GM10248 (cell line): ENCODE measurements around the gene MLX.

Source experiments
- CTCF ChIA-PET: fragments of 300-600 bp; sonication (Branson Sonifier 250); formaldehyde crosslinking; extraction: SDS; loops from one replicate; lab custom pipeline; 2021; ENCODE audit warnings: antibody characterized with exemption; lab: Yijun Ruan, JAX
- POLR2A ChIA-PET: fragments of 350-650 bp; sonication (Branson Sonifier 250); formaldehyde crosslinking; extraction: SDS; loops from one replicate; lab custom pipeline; 2020; ENCODE audit warnings: antibody characterized with exemption; lab: Yijun Ruan, JAX
- DNase-seq: peaks from one replicate; pipeline ENCODE4 v3.0.0; 2012; ENCODE audit errors: extremely low spot score
- CTCF ChIP-seq: IDR thresholded peaks from 2 replicates; pipeline ENCODE4 v1.5.1; 2012; ENCODE audit warnings: mild to moderate bottlenecking, low read depth; ENCODE audit errors: extremely low read depth, missing control alignments, control extremely low read depth

Gene MLX

DNA sequence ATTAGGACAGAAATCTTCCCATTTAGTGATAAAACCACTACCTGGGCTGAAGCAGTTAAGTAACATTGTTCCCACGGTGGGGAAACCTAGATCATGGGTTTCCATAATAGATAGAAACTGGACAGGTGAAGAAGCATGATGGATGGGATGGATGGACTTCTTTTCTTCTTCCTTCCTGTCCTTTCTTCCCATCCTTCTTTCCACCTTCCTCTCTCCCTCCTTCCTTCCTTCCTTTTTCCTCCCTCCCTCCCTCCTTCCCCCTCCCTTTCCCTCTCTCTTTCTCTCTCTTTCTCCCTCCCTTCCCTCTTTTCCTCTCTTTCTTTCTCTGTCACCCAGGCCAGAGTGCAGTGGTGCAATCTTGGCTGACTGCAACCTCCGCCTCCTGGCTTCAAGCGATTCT, 7.6 kb downstream of the MLX start:
- CTCF ChIA-PET: interaction anchor here (0.9 to 2.0 kb wide), 2 partner anchors 26 to 189 kb away, joined by 3 to 4 read pairs; no protein-coding TSS in a partner anchor

DNA sequence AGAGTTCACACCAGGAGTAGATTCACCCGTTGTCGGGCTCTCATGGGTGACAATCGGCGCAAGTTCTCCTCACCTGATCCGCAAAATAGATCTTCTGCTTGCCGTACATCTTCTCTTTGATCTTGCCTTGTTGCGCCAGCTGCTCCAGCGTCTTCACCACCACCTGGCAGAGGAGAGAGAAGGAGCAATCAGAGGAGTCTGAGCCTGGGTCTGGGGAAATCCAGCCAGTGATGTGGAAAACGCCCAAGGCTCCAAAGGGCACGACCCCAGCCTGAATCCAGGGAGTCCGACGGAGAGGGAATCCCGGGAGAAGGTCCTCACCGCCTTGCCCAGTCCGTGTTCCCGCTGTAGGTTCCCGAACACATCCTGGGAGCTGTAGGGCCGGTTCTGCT, 10.2 kb downstream of the MLX start:
- TF ChIP-seq CTCF: no peak
- no peak for DNase-seq
- ChIA-PET CTCF (interaction anchor here (0.9 to 8.4 kb wide), 19 partner anchors 9 to 353 kb away, joined by 3 to 120 read pairs (median 8); partner anchors contain the start of genes CCR10, MLX, PLEKHH3 and RAMP2), POLR2A (interaction anchor here (0.6 kb wide), 1 partner anchor 229 kb away, joined by 3 read pairs; no protein-coding TSS in a partner anchor)

More for the DNA sequence above, 7.6 kb downstream of the MLX start:
- DNase-seq: no peak
- POLR2A ChIA-PET: no interaction called here
- no peak for TF ChIP-seq CTCF

GRCh38 chr17:42577532-42578281, 10.8 kb downstream of the MLX start, which contains the start of gene PSMC3IP:
Gene PSMC3IP (minus strand): TSS chr17:42577729. CDS start chr17:42577686, 43 bp downstream.
- POLR2A ChIA-PET: interaction anchor here (0.6 to 1.3 kb wide), 5 partner anchors 9 to 229 kb away, joined by 3 to 5 read pairs (median 3); partner anchors contain the start of gene TUBG1
- TF ChIP-seq CTCF: peak; percentile 36
- peak; percentile 98 for DNase-seq
- CTCF ChIA-PET: interaction anchor here (0.7 to 8.4 kb wide), 55 partner anchors 10 to 520 kb away, joined by 3 to 120 read pairs (median 6); partner anchors contain the start of genes BECN1, CCR10, COASY and MLX

DNA sequence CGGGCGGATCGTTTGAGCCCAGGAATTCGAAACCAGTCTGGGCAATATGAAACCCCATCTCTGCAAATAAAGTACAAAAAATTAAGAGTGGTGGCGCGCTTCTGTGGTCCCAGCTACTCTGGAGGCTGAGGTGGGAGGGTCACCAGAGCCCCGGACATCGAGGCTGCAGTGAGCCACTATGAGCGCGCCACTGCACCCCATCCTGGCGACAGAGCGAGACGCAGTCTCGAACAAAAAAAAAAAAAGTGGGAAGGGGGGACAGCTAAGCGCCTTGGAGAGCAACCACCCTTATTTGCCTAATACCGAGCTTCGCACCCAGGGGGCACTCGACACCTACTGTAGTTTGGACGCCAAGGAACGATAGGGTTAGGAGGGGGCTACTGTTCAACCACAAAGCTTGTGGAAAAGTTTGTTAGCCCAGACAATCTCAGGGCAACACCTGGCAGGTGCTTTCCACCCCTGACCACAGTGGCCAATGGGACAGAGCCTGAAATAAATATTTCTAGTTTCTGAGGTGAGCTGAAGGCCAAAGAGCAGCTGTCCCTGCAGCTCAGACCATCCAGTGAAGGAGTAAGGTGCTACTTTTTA, 11.5 kb downstream of the MLX start:
- DNase-seq: peak; percentile 87
- POLR2A ChIA-PET: interaction anchor here (0.6 to 1.3 kb wide), 10 partner anchors 9 to 362 kb away, joined by 3 to 8 read pairs (median 4); partner anchors contain the start of genes NAGLU and TUBG1
- CTCF ChIA-PET: interaction anchor here (0.7 to 8.4 kb wide), 57 partner anchors 10 to 519 kb away, joined by 3 to 120 read pairs (median 6); partner anchors contain the start of genes BECN1, CCR10, COASY and MLX
- peak; percentile 75 for TF ChIP-seq CTCF

GRCh38 chr17:42579794-42580551, 13.1 kb downstream of the MLX start:
- ChIA-PET CTCF (interaction anchor here (0.8 to 8.4 kb wide), 12 partner anchors 8 to 244 kb away, joined by 3 to 120 read pairs (median 20); partner anchors contain the start of genes BECN1, CCR10, MLX and PLEKHH3), POLR2A (interaction anchor here (1.1 kb wide), 1 partner anchor 8 kb away, joined by 8 read pairs; no protein-coding TSS in a partner anchor)
- DNase-seq: no peak
- TF ChIP-seq CTCF: no peak
